BE2C (cell line): Measurements from ENCODE around the gene CD1D.

Experiments used
- DNase-seq: peaks from one replicate; pipeline ENCODE4 v3.0.0-alpha.2; 2020
- H3K27me3 ChIP-seq: fragments of 250-450 bp; sonication (Bioruptor Pico); 2 replicates; pipeline ENCODE4 v1.5.1; 2020; ENCODE audit warnings: mild to moderate bottlenecking
- H3K36me3 ChIP-seq: fragments of 250-450 bp; sonication (Bioruptor Pico); 2 replicates; pipeline ENCODE4 v1.5.1; 2020; ENCODE audit warnings: mild to moderate bottlenecking
- H3K4me1 ChIP-seq: fragments of 250-450 bp; sonication (Bioruptor Pico); 2 replicates; pipeline ENCODE4 v1.5.1; 2020
- H3K4me3 ChIP-seq: 2 replicates; pipeline ENCODE4 v1.5.1; 2011; ENCODE audit warnings: low read depth, low read length
- H3K9me3 ChIP-seq: fragments of 250-450 bp; sonication (Bioruptor Pico); 2 replicates; pipeline ENCODE4 v1.5.1; 2020
- CTCF ChIP-seq: IDR thresholded peaks from 2 replicates; pipeline ENCODE4 v1.5.1; 2012; ENCODE audit warnings: mild to moderate bottlenecking, low read depth, low read length

The CD1D gene

GRCh38 chr1:158179301-158180041 is 1.2 kb upstream of the CD1D start:
- no peaks in the 10 kb centered on the region for H3K36me3 ChIP-seq
- H3K4me3 ChIP-seq, result no peak overlapping the region
- no peak for DNase-seq
- no peaks in the 10 kb centered on the region for H3K4me1 ChIP-seq
- no peaks in the 10 kb centered on the region for H3K9me3 ChIP-seq
- no peak for TF ChIP-seq CTCF
- peaks cover 60% of the 10 kb centered on the region for H3K27me3 ChIP-seq

GRCh38 chr1:158181577-158181922 is 855 bp downstream of the CD1D start:
- Histone ChIP-seq H3K9me3 (no peaks in the 10 kb centered on the region), H3K36me3 (no peaks in the 10 kb centered on the region), H3K27me3 (peaks cover 60% of the 10 kb centered on the region), H3K4me3 (no peak overlapping the region), H3K4me1 (no peaks in the 10 kb centered on the region)
- DNase-seq, result no peak
- TF ChIP-seq CTCF, result no peak

GRCh38 chr1:158185770-158186169 is 5.1 kb downstream of the CD1D start:
- no peaks in the 10 kb centered on the region for H3K9me3 ChIP-seq
- H3K36me3 ChIP-seq, result no peaks in the 10 kb centered on the region
- H3K4me1 ChIP-seq, result no peaks in the 10 kb centered on the region
- no peak for TF ChIP-seq CTCF
- DNase-seq, result no peak
- H3K27me3 ChIP-seq, result peaks cover 21% of the 10 kb centered on the region
- no peak overlapping the region for H3K4me3 ChIP-seq

GRCh38 chr1:158186180-158186579 is 5.5 kb downstream of the CD1D start:
- Histone ChIP-seq H3K4me3 (no peak overlapping the region), H3K36me3 (no peaks in the 10 kb centered on the region), H3K27me3 (peaks cover 16% of the 10 kb centered on the region), H3K4me1 (no peaks in the 10 kb centered on the region), H3K9me3 (no peaks in the 10 kb centered on the region)
- DNase-seq, result no peak
- TF ChIP-seq CTCF, result no peak

GRCh38 chr1:158188611-158189010 is 7.9 kb downstream of the CD1D start:
- TF ChIP-seq CTCF, result no peak
- no peaks in the 10 kb centered on the region for H3K9me3 ChIP-seq
- H3K36me3 ChIP-seq, result no peaks in the 10 kb centered on the region
- H3K27me3 ChIP-seq, result 0 out of 2 replicates have a peak, but pooled peaks cover 3% of the 10 kb centered on the region
- no peak overlapping the region for H3K4me3 ChIP-seq
- no peak for DNase-seq
- H3K4me1 ChIP-seq, result no peaks in the 10 kb centered on the region

GRCh38 chr1:158189624-158190023 is 8.9 kb downstream of the CD1D start:
- H3K9me3 ChIP-seq, result no peaks in the 10 kb centered on the region
- 0 out of 2 replicates have a peak, but pooled peaks cover 3% of the 10 kb centered on the region for H3K27me3 ChIP-seq
- no peak for TF ChIP-seq CTCF
- H3K4me3 ChIP-seq, result no peak overlapping the region
- DNase-seq, result no peak
- H3K36me3 ChIP-seq, result no peaks in the 10 kb centered on the region
- H3K4me1 ChIP-seq, result no peaks in the 10 kb centered on the region
